Thymus (tissue), 11 donors: ENCODE results near the gene TEX53. TPM values are rescaled to one million over a fixed set of nuclear protein-coding genes. Genes with fewer than 3 reads are reported as not detected.

Source experiments
- DNase-seq, 9 donors: peaks; one replicate each; pipeline ENCODE4 v3.0.0-alpha.2; 2013; ENCODE audit warnings: low spot score in 9 of 9, low read depth in 6 of 9, missing footprints in 1 of 9
- H3K27ac ChIP-seq, 2 donors: one replicate each; pipeline ENCODE4 v1.5.1; 2013; ENCODE audit warnings: control low read depth in 1 of 2, low read depth in 1 of 2, low read length in 1 of 2, mild to moderate bottlenecking in 1 of 2, moderate library complexity in 1 of 2
- H3K27me3 ChIP-seq, 2 donors: one replicate each; pipeline ENCODE4 v1.5.1; 2013; ENCODE audit warnings: low read length in 1 of 2; ENCODE audit not compliant: control insufficient read depth in 2 of 2, insufficient read depth in 1 of 2
- H3K36me3 ChIP-seq, 2 donors: one replicate each; pipeline ENCODE4 v1.5.1; 2013; ENCODE audit warnings: low read length in 1 of 2, mild to moderate bottlenecking in 1 of 2, moderate library complexity in 1 of 2; ENCODE audit not compliant: control insufficient read depth in 2 of 2, insufficient read depth in 2 of 2
- H3K4me1 ChIP-seq, 2 donors: one replicate each; pipeline ENCODE4 v1.5.1; 2013; ENCODE audit warnings: low read length in 2 of 2; ENCODE audit not compliant: control insufficient read depth in 2 of 2, insufficient read depth in 2 of 2
- H3K4me3 ChIP-seq, 2 donors: one replicate each; pipeline ENCODE4 v1.5.1; 2013; ENCODE audit warnings: low read length in 2 of 2, control low read depth in 1 of 2, mild to moderate bottlenecking in 1 of 2
- H3K9me3 ChIP-seq, 2 donors: one replicate each; pipeline ENCODE4 v1.5.1; 2013; ENCODE audit warnings: low read length in 1 of 2, mild to moderate bottlenecking in 1 of 2; ENCODE audit not compliant: control insufficient read depth in 2 of 2, insufficient read depth in 1 of 2
- WGBS: extraction: QIAGEN DNeasy Blood & Tissue Kit; methylation state at CpG from one replicate; pipeline ENCODE4 v1.1.7; 2013; 5-methylcytosine and 5-hydroxymethylcytosine counted together
- polyA plus RNA-seq: library from polyadenylated mRNA; stranded (reverse); fragments of 200-250 nt; gene quantifications from one replicate; pipeline ENCODE4 v1.2.3, GENCODE V29; 2013
- total RNA-seq: library from RNA; stranded (reverse); fragments of 120-200 nt; gene quantifications from one replicate; pipeline ENCODE4 v1.2.4, GENCODE V29; 2013
- donor health status: healthy.

The TEX53 gene
- total and polyA plus RNA-seq, 2 donors, result not detected

GRCh38 chr9:114691956-114692295 is 34.3 kb upstream of the TEX53 start:
- Histone ChIP-seq H3K27me3 (no peaks in the 10 kb centered on the region), H3K4me3 (no peak overlapping the region), H3K36me3 (no peaks in the 10 kb centered on the region), H3K9me3 (no peaks in the 10 kb centered on the region), H3K4me1 (no peaks in the 10 kb centered on the region), H3K27ac (no peak overlapping the region)
- DNase-seq, result no peak

- no peaks in the 10 kb centered on the region for H3K27me3 ChIP-seq
- WGBS, result 84% methylated on average over 11 of the region's 11 CpGs
- H3K4me1 ChIP-seq, result no peaks in the 10 kb centered on the region
- DNase-seq, result no peak
- no peak overlapping the region for H3K27ac ChIP-seq
- no peak overlapping the region for H3K4me3 ChIP-seq
- H3K9me3 ChIP-seq, result no peaks in the 10 kb centered on the region
- no peaks in the 10 kb centered on the region for H3K36me3 ChIP-seq
These were observed 33.7 kb upstream of the TEX53 start for GRCh38 chr9:114691046-114691955.

DNA sequence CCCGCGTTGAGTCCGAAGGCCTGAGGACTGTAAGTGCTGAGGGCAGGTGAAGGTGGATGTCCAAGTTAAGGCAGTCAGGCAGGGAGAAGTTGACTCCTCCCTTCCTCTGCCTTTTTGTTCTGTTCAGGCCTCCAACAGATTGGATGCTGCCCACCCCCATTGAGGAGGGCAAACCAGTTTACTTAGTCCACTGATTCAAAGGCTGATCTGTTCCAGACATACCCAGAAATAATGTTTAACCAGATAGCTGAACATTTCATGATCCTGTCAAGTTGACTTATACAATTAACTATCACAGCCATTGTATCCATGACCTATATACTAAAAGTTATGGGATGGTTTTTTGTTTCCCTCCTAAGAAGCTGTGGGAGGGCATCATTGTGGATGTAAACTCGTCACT is 32.7 kb upstream of the TEX53 start:
- no peaks in the 10 kb centered on the region for H3K4me1 ChIP-seq
- H3K4me3 ChIP-seq, result no peak overlapping the region
- no peaks in the 10 kb centered on the region for H3K27me3 ChIP-seq
- WGBS, result 99% methylated on average over 4 of the region's 4 CpGs
- no peaks in the 10 kb centered on the region for H3K9me3 ChIP-seq
- DNase-seq, result no peak
- no peaks in the 10 kb centered on the region for H3K36me3 ChIP-seq
- H3K27ac ChIP-seq, result no peak overlapping the region

DNA sequence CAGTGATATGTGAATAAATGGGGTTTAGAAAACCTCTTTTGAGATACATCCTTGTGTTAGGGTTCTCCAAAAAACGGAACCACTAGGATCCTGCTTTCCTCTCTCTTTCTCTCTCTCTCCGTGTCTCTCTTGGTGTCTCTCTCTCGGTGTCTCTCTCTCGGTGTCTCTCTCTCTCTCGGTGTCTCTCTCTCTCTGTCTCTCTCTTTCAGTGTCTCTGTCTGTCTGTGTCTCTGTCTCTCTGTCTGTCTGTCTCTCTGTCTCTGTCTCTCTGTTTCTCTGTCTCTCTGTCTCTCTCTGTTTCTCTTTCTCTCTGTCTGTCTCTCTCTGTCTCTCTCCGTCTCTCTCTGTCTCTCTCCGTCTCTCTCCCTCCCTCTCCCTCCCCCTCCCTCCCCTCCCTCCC is 32.2 kb upstream of the TEX53 start:
- Histone ChIP-seq H3K27me3 (no peaks in the 10 kb centered on the region), H3K36me3 (no peaks in the 10 kb centered on the region), H3K27ac (no peak overlapping the region), H3K9me3 (no peaks in the 10 kb centered on the region), H3K4me1 (no peaks in the 10 kb centered on the region), H3K4me3 (no peak overlapping the region)
- WGBS, result 92% methylated on average over 7 of the region's 7 CpGs
- DNase-seq, result no peak

- WGBS, result 93% methylated on average over 3 of the region's 3 CpGs
- Histone ChIP-seq H3K27ac (no peak overlapping the region), H3K9me3 (no peaks in the 10 kb centered on the region), H3K36me3 (no peaks in the 10 kb centered on the region), H3K4me1 (no peaks in the 10 kb centered on the region), H3K27me3 (no peaks in the 10 kb centered on the region), H3K4me3 (no peak overlapping the region)
- DNase-seq, result no peak
These were observed 31.5 kb upstream of the TEX53 start for GRCh38 chr9:114688909-114689610.

GRCh38 chr9:114688379-114688778 is 30.8 kb upstream of the TEX53 start:
- H3K9me3 ChIP-seq, result no peaks in the 10 kb centered on the region
- WGBS, result 92% methylated on average over 4 of the region's 4 CpGs
- no peak overlapping the region for H3K4me3 ChIP-seq
- H3K4me1 ChIP-seq, result no peaks in the 10 kb centered on the region
- no peak for DNase-seq
- H3K27ac ChIP-seq, result no peak overlapping the region
- H3K27me3 ChIP-seq, result no peaks in the 10 kb centered on the region
- H3K36me3 ChIP-seq, result no peaks in the 10 kb centered on the region

- no peaks in the 10 kb centered on the region for H3K36me3 ChIP-seq
- H3K4me3 ChIP-seq, result no peak overlapping the region
- DNase-seq, result no peak
- H3K27ac ChIP-seq, result no peak overlapping the region
- no peaks in the 10 kb centered on the region for H3K9me3 ChIP-seq
- H3K4me1 ChIP-seq, result no peaks in the 10 kb centered on the region
- H3K27me3 ChIP-seq, result no peaks in the 10 kb centered on the region
These were observed 29.4 kb upstream of the TEX53 start for GRCh38 chr9:114687034-114687433.

GRCh38 chr9:114685951-114686350 is 28.3 kb upstream of the TEX53 start:
- Histone ChIP-seq H3K27ac (no peak overlapping the region), H3K4me1 (no peaks in the 10 kb centered on the region), H3K9me3 (no peaks in the 10 kb centered on the region), H3K27me3 (no peaks in the 10 kb centered on the region), H3K36me3 (no peaks in the 10 kb centered on the region), H3K4me3 (no peak overlapping the region)
- DNase-seq, result no peak
- 67% methylated on average over 5 of the region's 5 CpGs for WGBS

DNA sequence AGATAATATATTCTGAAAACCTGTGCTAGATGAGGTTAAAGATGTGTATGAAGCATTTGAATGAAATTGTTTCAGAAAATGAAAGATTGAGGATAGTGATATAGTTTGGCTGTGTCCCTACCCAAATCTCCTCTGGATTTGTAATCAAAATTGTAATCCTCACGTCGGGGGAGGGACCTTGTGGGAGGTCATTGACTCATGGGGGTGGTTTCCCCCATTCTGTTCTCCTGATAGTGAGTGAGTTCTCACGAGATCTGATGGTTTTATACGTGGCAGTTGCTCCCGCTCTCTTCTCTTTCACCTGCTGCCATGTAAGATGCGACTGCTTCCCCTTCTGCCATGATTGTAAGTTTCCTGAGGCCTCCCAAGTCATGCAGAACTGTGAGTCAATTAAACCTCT is 26.4 kb upstream of the TEX53 start:
- H3K27ac ChIP-seq, result no peak overlapping the region
- 95% methylated on average over 6 of the region's 6 CpGs for WGBS
- no peaks in the 10 kb centered on the region for H3K9me3 ChIP-seq
- no peak for DNase-seq
- no peaks in the 10 kb centered on the region for H3K27me3 ChIP-seq
- H3K36me3 ChIP-seq, result no peaks in the 10 kb centered on the region
- no peak overlapping the region for H3K4me3 ChIP-seq
- no peaks in the 10 kb centered on the region for H3K4me1 ChIP-seq
